GM21360 (cell line): ENCODE data around the gene TCF7L1.
"Not testable (repeated sequence)": the region's sequence is repeated elsewhere in the genome, so short reads cannot be mapped to it uniquely, and the experiment has no call there.

Experiments
- ATAC-seq: cut with Tn5 transposase; IDR thresholded peaks from one replicate; pipeline ENCODE4 v1.9.1; 2021; ENCODE audit warnings: mild to moderate bottlenecking, moderate library complexity; ENCODE audit not compliant: unreplicated experiment

TCF7L1 gene

GRCh38 chr2:85132834-85133637 is at the start of gene TCF7L1:
TCF7L1 (plus strand) TSS chr2:85133392; CDS start chr2:85133685, 293 bp downstream.
- ATAC-seq = no peak

DNA sequence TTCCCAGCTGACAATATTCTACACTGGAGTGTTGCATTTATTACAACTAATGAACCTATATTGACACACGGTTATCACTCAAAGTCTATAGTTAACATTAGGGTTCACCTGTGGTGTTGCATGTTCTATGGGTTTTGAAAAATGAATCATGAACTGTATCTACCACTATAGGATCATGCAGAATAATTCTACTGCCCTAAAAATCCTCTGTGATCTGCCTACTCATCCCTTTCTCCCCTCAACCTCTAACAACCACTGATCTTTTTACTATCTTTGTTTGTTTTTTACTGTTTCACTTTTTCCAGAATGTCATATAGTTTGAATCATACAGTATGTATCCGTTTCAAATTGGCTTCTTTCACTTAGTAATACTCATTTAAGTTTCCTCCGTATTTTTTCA is 47.6 kb upstream of the TCF7L1 start:
- ATAC-seq = no peak

GRCh38 chr2:85087541-85087940 is 45.7 kb upstream of the TCF7L1 start:
- no peak for ATAC-seq

- ATAC-seq = no peak
Observed at GRCh38 chr2:85088921-85089320, 44.3 kb upstream of the TCF7L1 start.

- ATAC-seq = no peak
Observed at GRCh38 chr2:85089585-85089984, 43.6 kb upstream of the TCF7L1 start.

DNA sequence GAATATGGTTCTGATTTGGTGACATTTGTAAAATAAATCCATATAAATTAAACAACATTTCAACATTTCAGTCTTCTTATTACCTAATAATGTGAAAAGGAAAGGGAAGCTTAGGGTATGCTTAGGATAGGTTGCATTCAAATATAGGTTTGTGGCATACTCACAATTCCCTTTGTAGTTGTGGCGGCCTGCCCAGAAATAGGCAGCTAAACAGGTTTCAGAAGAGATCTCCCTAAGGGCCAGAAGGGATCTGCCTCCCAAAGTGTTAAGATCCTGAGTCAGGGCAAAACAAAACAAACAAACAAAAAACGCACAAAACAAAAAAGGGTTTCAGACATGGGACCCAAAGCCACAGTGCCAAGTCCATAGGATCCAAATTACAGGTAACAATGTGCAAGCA is 41.4 kb upstream of the TCF7L1 start:
- ATAC-seq = no peak

GRCh38 chr2:85095094-85095493 is 38.1 kb upstream of the TCF7L1 start:
- ATAC-seq = no peak

- ATAC-seq = no peak
Observed at GRCh38 chr2:85096616-85097015, 36.6 kb upstream of the TCF7L1 start.

DNA sequence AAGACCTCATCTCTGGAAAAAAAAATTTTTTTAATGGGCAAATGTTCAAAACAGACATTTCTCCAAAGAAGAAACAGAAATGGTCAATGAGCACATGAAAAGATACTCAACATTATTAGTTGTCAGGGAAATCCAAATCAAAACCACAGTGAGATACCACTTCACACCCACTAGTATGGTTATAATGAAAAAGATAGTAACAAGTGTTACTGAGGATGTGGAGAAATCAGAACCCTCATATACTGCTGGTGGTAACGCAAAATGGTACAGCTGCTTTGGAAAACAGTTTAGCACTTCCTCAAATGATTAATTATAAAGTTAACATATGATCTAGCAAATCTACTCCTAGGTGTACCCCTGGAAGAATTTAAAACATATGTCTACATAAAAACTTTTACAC is 29.0 kb upstream of the TCF7L1 start:
- no peak for ATAC-seq

- no peak for ATAC-seq
Observed at GRCh38 chr2:85106489-85107180, 26.6 kb upstream of the TCF7L1 start.

GRCh38 chr2:85110991-85111560 is 22.1 kb upstream of the TCF7L1 start:
- no peak for ATAC-seq

GRCh38 chr2:85111819-85112281 is 21.3 kb upstream of the TCF7L1 start:
- ATAC-seq = no peak

GRCh38 chr2:85112906-85113625 is 20.1 kb upstream of the TCF7L1 start:
- no peak for ATAC-seq

- ATAC-seq = no peak
Observed at GRCh38 chr2:85114586-85115330, 18.4 kb upstream of the TCF7L1 start.

- no peak for ATAC-seq
Observed at GRCh38 chr2:85116207-85116606, 17.0 kb upstream of the TCF7L1 start.

DNA sequence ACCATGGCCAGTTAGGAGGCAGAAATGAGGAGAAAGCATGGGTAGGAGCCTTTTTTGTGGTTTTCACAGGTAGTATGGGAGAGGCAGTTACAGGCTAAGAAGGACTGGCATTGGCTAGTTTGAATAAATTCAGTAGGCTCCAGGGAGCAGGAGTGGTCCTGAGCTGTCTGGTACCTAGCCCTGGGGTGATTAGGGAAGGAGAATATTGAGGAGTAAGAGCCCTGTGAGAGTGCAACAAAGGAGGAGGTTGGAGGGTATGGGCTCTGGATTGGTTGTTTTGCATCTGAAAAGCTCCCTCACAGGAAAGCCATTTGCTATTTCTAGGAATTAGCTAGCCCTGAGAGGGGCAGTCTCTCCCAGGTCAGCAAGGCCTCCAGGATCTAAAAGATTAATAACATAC is 13.3 kb upstream of the TCF7L1 start:
- no peak for ATAC-seq

DNA sequence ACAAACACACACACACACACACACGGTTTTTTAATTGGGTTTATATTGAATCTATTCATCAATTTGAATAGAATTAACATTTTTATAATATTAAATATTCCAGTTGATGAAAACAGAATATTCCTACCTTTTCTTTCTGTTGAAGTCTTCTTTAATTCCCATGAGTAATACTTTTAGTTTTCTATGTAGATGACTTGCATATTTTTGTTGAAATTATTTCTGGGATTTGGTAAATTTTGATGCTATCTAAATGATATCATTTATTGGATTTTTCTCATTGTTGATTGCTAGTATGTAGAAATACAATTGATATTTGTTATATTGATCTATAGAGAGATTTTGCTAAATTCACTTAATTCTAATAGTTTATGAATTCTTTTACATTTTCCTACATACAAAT is 12.8 kb upstream of the TCF7L1 start:
- ATAC-seq = no peak

- not testable (repeated sequence) for ATAC-seq
Observed at GRCh38 chr2:85126462-85126861, 6.7 kb upstream of the TCF7L1 start.

DNA sequence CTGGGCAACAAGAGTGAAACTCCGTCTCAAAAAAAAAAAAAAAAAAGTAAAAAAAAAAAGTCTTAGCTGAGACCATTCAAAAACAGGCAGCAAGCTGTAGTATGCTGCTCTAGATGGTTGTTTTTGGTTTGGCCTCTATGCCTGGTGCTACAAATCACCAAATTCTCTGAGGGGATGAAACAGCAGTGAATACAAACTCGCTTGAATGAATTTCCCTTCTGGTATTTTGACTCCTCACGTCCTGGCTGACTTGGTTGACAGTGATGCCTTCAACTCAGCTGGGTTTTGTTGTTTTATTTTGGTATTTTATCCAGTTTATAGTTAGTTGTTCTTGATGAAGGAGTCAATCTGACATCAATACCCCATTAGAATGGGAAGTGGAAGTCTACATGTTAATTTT is 3.3 kb upstream of the TCF7L1 start:
- no peak for ATAC-seq

DNA sequence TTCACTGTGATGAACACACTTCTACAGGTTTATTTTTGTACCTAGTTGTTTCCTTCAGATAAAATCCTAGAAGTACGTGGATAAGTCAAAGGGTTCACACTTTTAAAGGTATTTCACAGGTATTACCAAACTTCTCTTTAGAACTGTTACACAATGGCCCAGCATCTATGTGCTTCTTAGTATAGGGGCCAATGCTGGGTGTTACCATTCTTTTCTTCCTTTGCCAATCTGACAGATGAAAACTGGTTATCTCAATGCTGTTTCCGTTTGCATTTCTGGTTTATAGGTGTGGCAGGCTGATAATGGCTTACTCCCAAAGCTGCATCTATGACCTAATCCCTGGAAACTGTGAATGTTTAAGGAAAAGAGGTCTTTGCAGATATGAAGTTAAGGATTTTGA is 2.8 kb upstream of the TCF7L1 start:
- ATAC-seq = no peak

GRCh38 chr2:85131116-85131515 is 2.1 kb upstream of the TCF7L1 start:
- ATAC-seq = no peak
